ENCODE measurements around the gene BOC.

The BOC gene

DNA sequence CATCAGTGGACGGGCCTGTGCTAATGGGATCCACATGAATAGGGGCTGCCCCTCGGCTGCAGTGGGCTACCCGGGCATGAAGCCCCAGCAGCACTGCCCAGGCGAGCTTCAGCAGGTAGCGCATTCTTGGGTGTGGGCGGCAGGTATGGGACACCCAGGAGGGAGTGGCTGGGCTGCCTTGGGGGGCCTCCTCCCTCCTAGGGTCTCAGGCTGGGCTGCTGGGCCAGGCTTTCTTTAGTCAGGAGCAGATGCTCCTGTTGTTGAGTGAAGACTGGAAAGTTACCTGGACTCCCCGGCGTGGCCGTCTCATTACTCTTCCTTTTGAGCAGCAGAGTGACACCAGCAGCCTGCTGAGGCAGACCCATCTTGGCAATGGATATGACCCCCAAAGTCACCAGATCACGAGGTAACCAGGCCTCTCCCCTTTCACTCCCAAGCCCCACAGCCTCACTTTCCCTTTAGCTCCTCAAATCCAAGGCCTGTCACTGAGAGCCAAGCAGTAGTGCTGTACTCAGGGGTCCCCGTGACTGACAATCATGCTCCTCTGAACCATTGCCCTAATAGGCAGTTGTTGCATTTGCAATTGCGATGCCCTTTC, 73.2 kb downstream of the BOC start:
- DNase-seq (ENCODE audit: low spot score): no peak
- TF ChIP-seq, protein P1, sequence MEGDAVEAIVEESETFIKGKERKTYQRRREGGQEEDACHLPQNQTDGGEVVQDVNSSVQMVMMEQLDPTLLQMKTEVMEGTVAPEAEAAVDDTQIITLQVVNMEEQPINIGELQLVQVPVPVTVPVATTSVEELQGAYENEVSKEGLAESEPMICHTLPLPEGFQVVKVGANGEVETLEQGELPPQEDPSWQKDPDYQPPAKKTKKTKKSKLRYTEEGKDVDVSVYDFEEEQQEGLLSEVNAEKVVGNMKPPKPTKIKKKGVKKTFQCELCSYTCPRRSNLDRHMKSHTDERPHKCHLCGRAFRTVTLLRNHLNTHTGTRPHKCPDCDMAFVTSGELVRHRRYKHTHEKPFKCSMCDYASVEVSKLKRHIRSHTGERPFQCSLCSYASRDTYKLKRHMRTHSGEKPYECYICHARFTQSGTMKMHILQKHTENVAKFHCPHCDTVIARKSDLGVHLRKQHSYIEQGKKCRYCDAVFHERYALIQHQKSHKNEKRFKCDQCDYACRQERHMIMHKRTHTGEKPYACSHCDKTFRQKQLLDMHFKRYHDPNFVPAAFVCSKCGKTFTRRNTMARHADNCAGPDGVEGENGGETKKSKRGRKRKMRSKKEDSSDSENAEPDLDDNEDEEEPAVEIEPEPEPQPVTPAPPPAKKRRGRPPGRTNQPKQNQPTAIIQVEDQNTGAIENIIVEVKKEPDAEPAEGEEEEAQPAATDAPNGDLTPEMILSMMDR (IDR thresholded peaks at IDR 0.05; ENCODE audit: borderline replicate concordance, control extremely low read depth, extremely low read depth, insufficient read depth, missing control alignments): no peak
- in situ Hi-C loops (cut with MboI; ENCODE audit: low sequenced_read_pairs, unreplicated experiment): loop anchor here (5.0 to 25.0 kb wide), 2 partner anchors 232 to 647 kb away; partner anchors contain the start of gene CCDC80

DNA sequence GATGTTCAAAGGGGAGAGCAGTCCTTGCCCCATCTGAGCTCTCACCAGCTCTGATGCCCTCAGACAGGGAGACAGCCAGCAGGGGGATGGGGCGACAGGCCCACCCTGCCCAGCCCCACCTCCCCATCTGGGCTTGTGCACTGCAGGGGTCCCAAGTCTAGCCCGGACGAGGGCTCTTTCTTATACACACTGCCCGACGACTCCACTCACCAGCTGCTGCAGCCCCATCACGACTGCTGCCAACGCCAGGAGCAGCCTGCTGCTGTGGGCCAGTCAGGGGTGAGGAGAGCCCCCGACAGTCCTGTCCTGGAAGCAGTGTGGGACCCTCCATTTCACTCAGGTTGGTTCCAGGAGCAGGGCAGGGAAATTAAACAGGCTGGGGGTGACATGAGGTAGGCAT, 73.9 kb downstream of the BOC start:
- DNase-seq (ENCODE audit: low spot score): no peak
- TF ChIP-seq, protein P1 (IDR thresholded peaks at IDR 0.05; ENCODE audit: borderline replicate concordance, control extremely low read depth, extremely low read depth, insufficient read depth, missing control alignments): no peak
- in situ Hi-C loops (cut with MboI; ENCODE audit: low sequenced_read_pairs, unreplicated experiment): loop anchor here (25.0 kb wide), 1 partner anchor 648 kb away; the partner anchor contains the start of gene CCDC80

DNA sequence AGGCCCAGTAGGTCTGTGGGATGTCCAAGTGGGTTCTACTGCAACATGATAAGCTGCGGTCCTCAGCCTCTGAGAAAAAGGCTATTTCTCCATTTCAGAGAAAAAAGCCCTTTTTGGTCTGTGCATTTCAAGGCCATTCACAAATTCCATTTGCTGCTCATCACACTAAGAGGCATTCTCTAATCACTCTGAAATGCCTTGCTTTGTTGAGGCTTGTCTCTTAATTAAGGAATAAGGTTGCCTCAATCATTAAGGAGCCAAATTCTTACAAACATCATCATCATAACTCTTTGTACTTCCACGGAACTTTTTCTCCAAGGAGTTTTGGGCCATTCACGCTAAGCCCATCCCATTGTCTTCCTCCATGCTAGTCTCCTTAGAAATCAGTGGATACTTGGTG, 74.4 kb downstream of the BOC start:
- TF ChIP-seq, protein P1 (IDR thresholded peaks at IDR 0.05; ENCODE audit: borderline replicate concordance, control extremely low read depth, extremely low read depth, insufficient read depth, missing control alignments): no peak
- DNase-seq (ENCODE audit: low spot score): no peak
- in situ Hi-C loops (cut with MboI; ENCODE audit: low sequenced_read_pairs, unreplicated experiment): loop anchor here (25.0 kb wide), 1 partner anchor 648 kb away; the partner anchor contains the start of gene CCDC80

- no peak for DNase-seq (ENCODE audit: low spot score)
- TF ChIP-seq, protein P1 (IDR thresholded peaks at IDR 0.05; ENCODE audit: borderline replicate concordance, control extremely low read depth, extremely low read depth, insufficient read depth, missing control alignments): no peak
- in situ Hi-C loops (cut with MboI; ENCODE audit: low sequenced_read_pairs, unreplicated experiment): loop anchor here (25.0 kb wide), 1 partner anchor 649 kb away; the partner anchor contains the start of gene CCDC80
Measured at GRCh38 chr3:113286524-113286923, 75.2 kb downstream of the BOC start.

- TF ChIP-seq, protein P1 (IDR thresholded peaks at IDR 0.05; ENCODE audit: borderline replicate concordance, control extremely low read depth, extremely low read depth, insufficient read depth, missing control alignments): no peak
- in situ Hi-C loops (cut with MboI; ENCODE audit: low sequenced_read_pairs, unreplicated experiment): loop anchor here (25.0 kb wide), 1 partner anchor 650 kb away; the partner anchor contains the start of gene CCDC80
- peak; percentile 15 for DNase-seq (ENCODE audit: low spot score)
Measured at GRCh38 chr3:113287111-113287802, 75.9 kb downstream of the BOC start.

DNA sequence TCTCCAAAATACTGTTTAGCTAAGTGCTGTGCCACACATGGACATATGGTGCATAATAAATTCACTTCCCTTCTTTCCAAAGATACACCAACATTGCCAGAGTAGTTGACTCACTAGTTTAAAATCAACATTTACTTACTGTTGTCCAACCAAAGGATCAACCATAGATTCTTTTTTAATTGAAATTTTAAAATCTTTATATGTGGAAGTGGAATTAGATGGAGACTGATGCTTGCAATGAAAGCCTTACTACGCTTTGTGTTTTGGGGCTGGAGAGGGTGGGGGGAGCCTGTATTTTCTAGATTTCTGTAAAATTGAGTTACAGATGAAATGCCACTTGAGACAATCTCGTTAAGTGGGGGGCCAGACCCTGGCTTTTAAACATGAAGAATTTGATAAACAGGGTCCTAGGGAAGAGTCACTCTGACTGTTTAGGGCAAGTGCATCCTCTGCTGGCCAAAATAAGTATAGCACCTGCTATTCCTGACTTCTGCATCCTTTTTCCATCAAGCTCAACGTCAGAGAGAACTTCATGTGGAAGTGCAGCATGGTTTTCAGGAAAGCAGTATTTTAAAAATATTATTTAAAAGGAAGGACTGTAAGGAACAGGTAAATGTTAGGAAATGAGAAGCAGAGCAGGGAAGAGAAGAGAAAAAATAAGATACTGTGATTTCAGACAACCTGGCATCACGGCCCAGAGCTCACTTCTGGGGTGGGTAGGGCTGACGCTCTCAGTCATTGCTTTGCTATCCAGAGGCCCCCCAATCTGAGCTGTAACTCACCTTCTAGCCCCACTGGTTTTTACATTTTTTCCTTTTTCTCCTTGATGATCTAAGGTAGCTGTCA, 76.7 kb downstream of the BOC start:
- TF ChIP-seq, protein P1 (IDR thresholded peaks at IDR 0.05; ENCODE audit: borderline replicate concordance, control extremely low read depth, extremely low read depth, insufficient read depth, missing control alignments): peak; percentile 89
- DNase-seq (ENCODE audit: low spot score): peak; percentile 67
- in situ Hi-C loops (cut with MboI; ENCODE audit: low sequenced_read_pairs, unreplicated experiment): loop anchor here (25.0 kb wide), 1 partner anchor 651 kb away; the partner anchor contains the start of gene CCDC80

All from GM13976 (cell line).